Measurements from ENCODE around the gene KRT222.
A peak's percentile ranks its signal among the peaks of the same experiment; 100 is the strongest.

KRT222 gene

DNA sequence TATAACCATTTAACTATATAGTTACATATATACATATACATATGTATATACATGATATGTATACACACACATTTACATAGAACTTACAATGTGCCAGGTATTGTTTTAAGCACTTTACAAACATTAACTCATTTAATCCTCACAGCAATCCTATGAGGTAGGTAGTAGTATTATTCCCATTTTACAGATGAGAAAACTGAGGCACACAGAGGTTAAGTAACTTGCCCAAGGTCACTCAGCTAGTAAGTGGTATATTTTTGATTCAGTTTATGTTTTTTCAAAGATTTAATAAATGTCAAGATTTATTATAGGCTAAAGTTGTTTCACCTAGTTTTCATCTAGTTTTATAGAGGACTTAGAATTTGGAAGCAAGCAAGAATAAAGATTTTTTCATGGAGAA lies 6.6 kb downstream of the KRT222 start:
- Histone ChIP-seq H3K4me1 (ENCODE audit: low read length) (no peaks in the 10 kb centered on the region), H3K27ac (ENCODE audit: low read length) (no peak overlapping the region), H3K27me3 (replicated peaks; ENCODE audit: insufficient read depth, low read length) (no peaks in the 10 kb centered on the region), H3K79me2 (ENCODE audit: low read length) (no peaks in the 10 kb centered on the region), H4K20me1 (ENCODE audit: insufficient read depth, low read length) (no peaks in the 10 kb centered on the region), H3K9me3 (replicated peaks; ENCODE audit: insufficient read depth, low read length) (no peaks in the 10 kb centered on the region), H3K4me2 (ENCODE audit: low read depth, low read length) (no peak overlapping the region), H2AFZ (ENCODE audit: low read length) (no peak overlapping the region), H3K9me2 (replicated peaks; ENCODE audit: insufficient read depth, low read length) (no peaks in the 10 kb centered on the region), H3K9ac (ENCODE audit: low read length) (no peak overlapping the region), H3K4me3 (ENCODE audit: low read length) (no peak overlapping the region), H3F3A (ENCODE audit: insufficient read depth, low read length) (no peaks in the 10 kb centered on the region), H3K36me3 (replicated peaks; ENCODE audit: insufficient read depth, low read length) (no peaks in the 10 kb centered on the region)
- no peak for TF ChIP-seq EZH2 (optimal IDR thresholded peaks at IDR 0.05; ENCODE audit: low read depth, low read length)
- no peak for TF ChIP-seq EZH2phosphoT487 (IDR thresholded peaks at IDR 0.05; ENCODE audit: low read length)
- TF ChIP-seq, protein P1, sequence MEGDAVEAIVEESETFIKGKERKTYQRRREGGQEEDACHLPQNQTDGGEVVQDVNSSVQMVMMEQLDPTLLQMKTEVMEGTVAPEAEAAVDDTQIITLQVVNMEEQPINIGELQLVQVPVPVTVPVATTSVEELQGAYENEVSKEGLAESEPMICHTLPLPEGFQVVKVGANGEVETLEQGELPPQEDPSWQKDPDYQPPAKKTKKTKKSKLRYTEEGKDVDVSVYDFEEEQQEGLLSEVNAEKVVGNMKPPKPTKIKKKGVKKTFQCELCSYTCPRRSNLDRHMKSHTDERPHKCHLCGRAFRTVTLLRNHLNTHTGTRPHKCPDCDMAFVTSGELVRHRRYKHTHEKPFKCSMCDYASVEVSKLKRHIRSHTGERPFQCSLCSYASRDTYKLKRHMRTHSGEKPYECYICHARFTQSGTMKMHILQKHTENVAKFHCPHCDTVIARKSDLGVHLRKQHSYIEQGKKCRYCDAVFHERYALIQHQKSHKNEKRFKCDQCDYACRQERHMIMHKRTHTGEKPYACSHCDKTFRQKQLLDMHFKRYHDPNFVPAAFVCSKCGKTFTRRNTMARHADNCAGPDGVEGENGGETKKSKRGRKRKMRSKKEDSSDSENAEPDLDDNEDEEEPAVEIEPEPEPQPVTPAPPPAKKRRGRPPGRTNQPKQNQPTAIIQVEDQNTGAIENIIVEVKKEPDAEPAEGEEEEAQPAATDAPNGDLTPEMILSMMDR (IDR thresholded peaks at IDR 0.05; ENCODE audit: low read length) = no peak
- DNase-seq = no peak

DNA sequence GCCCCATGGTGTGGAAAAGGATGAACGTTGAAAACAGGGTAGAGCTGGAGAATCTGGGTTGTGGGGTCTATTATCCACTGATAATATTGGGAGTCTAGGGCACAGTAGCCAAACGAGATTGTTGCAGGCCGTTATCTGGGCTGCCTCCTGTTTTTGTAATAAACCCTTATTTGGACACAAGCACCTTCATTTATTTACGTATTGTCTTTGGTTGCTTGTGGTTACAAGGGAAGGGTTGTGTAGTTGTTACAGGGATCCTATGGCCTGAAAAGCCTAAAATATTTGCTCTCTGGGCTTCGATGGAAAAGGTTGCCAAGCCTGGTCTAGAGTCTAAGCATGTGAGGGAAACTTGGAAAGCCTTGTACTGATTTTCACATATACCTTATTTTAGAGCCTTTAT lies 13.0 kb downstream of the KRT222 start:
- Histone ChIP-seq H3K4me3 (ENCODE audit: low read length) (no peak overlapping the region), H3K36me3 (replicated peaks; ENCODE audit: insufficient read depth, low read length) (no peaks in the 10 kb centered on the region), H3K9me2 (replicated peaks; ENCODE audit: insufficient read depth, low read length) (no peaks in the 10 kb centered on the region), H4K20me1 (ENCODE audit: insufficient read depth, low read length) (no peaks in the 10 kb centered on the region), H3K4me2 (ENCODE audit: low read depth, low read length) (no peak overlapping the region), H3K4me1 (ENCODE audit: low read length) (0 out of 2 replicates have a peak, but pooled peaks cover 5% of the 10 kb centered on the region), H3K27ac (ENCODE audit: low read length) (no peak overlapping the region), H3K27me3 (replicated peaks; ENCODE audit: insufficient read depth, low read length) (no peaks in the 10 kb centered on the region), H3K79me2 (ENCODE audit: low read length) (peaks cover 15% of the 10 kb centered on the region), H3K9ac (ENCODE audit: low read length) (no peak overlapping the region), H3K9me3 (replicated peaks; ENCODE audit: insufficient read depth, low read length) (no peaks in the 10 kb centered on the region), H3F3A (ENCODE audit: insufficient read depth, low read length) (peaks cover 9% of the 10 kb centered on the region; the same call in 1 of the 2 replicates), H2AFZ (ENCODE audit: low read length) (no peak overlapping the region)
- TF ChIP-seq EZH2 (optimal IDR thresholded peaks at IDR 0.05; ENCODE audit: low read depth, low read length) (no peak), EZH2phosphoT487 (IDR thresholded peaks at IDR 0.05; ENCODE audit: low read length) (no peak)
- TF ChIP-seq, protein P1 (IDR thresholded peaks at IDR 0.05; ENCODE audit: low read length) = no peak
- DNase-seq = no peak

DNA sequence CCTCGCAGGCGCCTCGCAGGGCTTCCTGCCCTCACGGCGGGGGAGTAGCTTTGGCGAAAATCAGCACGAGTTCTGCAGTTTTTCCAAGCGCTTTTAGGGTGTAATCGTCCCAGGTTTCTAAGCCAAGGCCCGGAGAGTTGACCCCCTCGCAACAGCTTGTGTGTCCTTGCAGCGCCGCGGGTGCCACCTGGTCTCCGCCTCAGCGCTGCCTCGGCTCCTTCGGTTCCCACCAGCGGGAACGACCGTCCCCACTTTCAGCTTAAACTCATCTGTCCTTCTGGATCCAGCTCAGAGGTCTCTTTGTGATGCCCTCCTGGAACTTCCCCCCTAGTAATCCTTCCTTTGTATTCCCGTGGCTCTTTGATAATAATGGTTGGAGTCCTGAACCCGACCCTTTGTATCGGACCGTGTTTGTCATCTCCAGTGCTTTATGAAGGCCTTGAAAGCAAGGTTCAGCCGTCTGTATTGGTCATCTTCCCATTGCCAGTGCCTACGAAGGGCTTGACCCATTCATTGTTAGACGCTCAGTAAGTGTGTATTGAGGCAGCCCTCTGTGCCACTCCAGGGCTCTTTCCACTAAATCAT lies 16.5 kb downstream of the KRT222 start:
- H3K27ac ChIP-seq (ENCODE audit: low read length) = peak overlapping the region; percentile 93
- H3K9me2 ChIP-seq (replicated peaks; ENCODE audit: insufficient read depth, low read length) = no peaks in the 10 kb centered on the region
- peaks cover 3% of the 10 kb centered on the region; the same call in 1 of the 2 replicates for H3K36me3 ChIP-seq (replicated peaks; ENCODE audit: insufficient read depth, low read length)
- H3K9ac ChIP-seq (ENCODE audit: low read length) = peak overlapping the region; percentile 97
- peak overlapping the region; percentile 94 for H3K4me2 ChIP-seq (ENCODE audit: low read depth, low read length)
- H3K27me3 ChIP-seq (replicated peaks; ENCODE audit: insufficient read depth, low read length) = no peaks in the 10 kb centered on the region
- H3K9me3 ChIP-seq (replicated peaks; ENCODE audit: insufficient read depth, low read length) = no peaks in the 10 kb centered on the region
- peak overlapping the region; percentile 79 for H2AFZ ChIP-seq (ENCODE audit: low read length)
- peaks cover 25% of the 10 kb centered on the region for H3K4me1 ChIP-seq (ENCODE audit: low read length)
- H3F3A ChIP-seq (ENCODE audit: insufficient read depth, low read length) = peaks cover 9% of the 10 kb centered on the region; the same call in 1 of the 2 replicates
- TF ChIP-seq, protein P1 (IDR thresholded peaks at IDR 0.05; ENCODE audit: low read length) = no peak
- TF ChIP-seq EZH2 (optimal IDR thresholded peaks at IDR 0.05; ENCODE audit: low read depth, low read length) (no peak), EZH2phosphoT487 (IDR thresholded peaks at IDR 0.05; ENCODE audit: low read length) (no peak)
- H3K79me2 ChIP-seq (ENCODE audit: low read length) = peaks cover 49% of the 10 kb centered on the region
- H3K4me3 ChIP-seq (ENCODE audit: low read length) = peak overlapping the region; percentile 95
- no peak for DNase-seq
- no peaks in the 10 kb centered on the region for H4K20me1 ChIP-seq (ENCODE audit: insufficient read depth, low read length)

All from MM.1S (cell line).